Middle frontal gyrus (tissue), 1 donor: ENCODE results near the gene GALK1.
"Not testable (repeated sequence)": the region's sequence is repeated elsewhere in the genome, so short reads cannot be mapped to it uniquely, and the experiment has no call there.

ENCODE experiments used
- DNase-seq: peaks from one replicate; pipeline ENCODE4 v3.0.0-alpha.2; 2015; ENCODE audit warnings: low spot score; ENCODE audit errors: extremely low spot score

The GALK1 gene

DNA sequence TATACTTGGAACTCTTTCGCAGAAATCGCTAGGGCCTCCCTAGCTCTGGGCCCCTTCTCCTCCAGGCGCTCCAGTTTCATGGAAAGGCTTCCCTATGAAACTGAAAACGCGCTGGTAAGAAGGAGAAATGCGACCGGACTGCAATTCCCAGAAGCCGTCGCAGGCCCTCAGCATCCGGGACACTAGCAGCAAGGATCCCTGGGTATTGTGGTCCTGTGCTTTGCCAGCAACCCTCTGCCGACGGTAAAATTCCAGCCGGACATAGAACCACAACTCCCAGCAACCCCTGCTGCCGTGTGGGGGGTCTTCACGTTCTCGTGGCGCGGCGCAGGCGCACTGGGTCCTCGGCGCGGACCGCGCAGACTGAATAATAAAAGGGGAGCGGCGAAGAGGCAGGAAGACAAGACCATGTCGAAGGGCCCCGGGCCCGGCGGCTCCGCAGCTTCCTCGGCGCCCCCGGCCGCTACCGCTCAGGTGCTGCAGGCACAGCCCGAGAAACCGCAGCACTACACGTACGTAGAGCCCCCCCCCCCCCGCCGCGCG, 19.6 kb upstream of the GALK1 start, which contains the start of gene UNK:
TSS of gene UNK (plus strand) at position 334 of the 543 bp plus-strand sequence. CDS start at position 409, 75 bp downstream.
- peak; percentile 97 for DNase-seq

DNA sequence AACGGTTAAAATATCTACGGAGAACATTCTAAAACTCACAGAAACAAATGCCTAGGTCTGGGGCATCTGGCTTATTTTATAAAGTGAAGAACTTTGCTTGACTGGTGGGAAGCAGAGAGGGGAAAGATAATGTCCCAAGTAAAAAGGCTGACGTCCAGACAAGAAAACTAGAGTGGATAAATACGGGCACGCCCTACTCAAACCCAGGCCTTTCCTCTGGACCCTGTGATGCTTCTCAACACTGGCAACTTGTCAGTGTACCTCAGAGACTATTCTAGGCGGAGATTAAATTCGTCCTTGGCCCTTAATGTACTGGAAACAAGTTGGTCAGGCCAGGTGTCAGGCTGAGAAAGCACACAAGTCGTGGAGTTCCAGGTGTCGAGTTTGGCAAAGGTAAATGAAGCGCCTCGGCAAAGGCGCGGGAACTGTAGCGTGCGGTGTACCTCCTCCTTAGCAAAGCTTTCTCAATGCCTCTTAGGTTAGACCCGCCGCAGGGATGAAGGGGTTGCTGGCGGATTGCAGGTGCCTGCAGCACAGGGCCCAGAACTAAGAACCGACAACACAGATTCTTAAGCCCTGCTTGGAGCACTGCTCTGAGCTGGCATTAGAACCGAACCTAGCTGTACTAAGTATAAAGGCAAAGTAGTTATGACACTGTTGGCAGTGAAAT, 18.9 kb upstream of the GALK1 start:
- DNase-seq = no peak

DNA sequence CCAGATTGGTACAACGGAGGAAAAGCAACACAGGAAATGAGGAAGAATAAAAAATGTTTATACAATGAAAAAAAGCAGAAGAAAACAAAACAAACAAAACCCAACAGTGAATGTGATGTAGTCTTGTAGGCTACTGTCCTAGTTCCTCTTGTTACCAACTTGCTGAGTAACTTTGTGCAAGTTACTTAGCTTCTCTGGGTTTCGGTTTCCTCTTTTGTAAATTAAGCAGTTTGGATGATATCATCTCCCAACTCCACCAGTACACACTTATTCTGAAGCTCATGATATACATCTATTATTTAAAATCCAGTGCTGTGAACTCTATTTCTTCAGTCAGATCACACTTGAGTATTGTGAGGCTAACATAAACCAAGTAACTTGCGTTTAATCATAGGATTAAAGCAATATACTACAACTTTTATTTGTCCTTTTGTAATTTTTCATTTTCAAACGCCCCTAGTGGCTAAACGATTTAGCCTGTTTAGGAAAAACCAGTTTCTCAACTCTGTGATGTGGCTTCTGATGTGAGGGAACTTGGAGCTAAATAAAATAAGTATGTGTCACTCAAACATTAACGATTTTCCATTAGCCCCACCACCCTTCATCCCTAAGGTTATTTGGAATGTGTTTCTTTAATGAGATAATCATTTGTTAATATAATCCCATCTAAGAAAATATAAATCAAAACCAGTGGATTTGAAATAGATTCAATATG, 18.2 kb upstream of the GALK1 start:
- DNase-seq = no peak

DNA sequence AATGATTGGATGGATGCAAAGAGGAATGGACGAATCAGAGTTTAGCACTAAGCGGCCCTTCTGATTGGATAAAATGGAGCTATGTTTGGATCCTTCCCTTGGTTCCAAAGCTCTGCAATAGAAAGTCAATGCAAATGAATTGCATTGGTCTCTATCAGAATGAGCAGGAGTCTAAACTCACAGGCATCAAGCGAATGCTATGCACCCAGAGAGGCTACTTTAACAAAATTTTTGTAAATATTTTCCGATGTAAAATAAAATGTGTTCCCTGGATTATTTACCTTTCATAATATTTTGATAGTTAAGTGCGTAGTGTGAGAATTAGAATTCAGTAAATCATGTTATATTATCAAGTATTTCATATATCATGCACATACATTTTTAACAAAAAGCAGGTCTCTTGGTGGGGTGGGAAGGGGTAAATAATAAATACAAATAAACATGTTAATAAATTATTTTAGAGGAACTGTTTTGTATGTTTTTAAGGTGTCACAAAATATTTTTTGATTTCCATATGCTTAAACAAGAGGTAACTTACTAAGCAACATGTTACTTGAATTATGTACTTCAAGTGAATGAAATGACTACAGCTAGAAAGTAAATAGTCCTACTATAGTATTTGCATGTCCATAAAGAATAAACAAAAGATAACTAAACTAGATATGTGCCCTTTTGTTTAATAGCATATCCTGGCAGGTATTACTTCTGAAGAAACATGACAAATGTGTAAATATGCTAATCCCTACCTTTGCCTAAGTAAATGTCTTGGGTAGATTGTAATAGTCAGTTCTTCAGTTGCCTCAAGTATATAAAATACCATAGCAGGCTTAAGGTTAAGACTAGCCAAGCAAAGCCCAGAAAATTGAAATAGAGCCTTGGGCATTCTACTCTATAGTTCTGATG, 15.2 kb upstream of the GALK1 start:
- peak; percentile 100 for DNase-seq

DNA sequence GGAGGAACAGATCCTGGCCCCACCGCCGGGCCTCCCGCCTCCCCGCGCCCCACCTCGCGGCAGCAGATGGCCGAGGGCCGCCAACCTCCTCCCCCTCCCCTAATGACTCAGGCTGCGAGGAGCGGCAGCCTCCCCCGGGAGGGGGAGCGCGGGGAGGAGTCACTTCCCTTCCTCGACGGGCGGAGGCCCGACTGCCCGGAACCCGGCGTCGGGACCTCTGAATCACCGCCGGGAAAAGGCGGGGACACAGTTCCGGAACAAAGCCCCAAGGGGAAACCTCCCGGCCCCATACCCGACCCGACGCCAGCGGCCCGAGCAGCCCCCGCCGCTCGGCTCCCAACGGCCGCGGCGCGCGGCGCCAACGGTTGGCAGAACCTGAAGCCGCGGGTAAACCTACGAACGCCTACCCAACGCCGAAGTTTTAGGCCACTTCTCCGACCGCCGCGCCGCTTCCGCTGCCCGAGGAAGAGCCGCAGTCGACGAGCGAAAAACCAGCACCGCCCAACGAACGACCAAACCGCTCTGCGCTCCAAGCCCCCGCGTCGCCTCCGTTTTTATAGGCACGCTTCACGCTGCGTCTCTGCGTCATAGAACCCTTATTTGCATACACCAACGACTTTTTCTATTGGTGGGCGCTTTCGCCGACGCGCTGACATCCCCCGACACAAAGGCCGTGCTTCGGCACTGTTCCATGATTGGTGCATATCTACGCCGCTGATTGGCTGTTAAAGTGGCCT, 14.4 kb upstream of the GALK1 start:
- no peak for DNase-seq

DNA sequence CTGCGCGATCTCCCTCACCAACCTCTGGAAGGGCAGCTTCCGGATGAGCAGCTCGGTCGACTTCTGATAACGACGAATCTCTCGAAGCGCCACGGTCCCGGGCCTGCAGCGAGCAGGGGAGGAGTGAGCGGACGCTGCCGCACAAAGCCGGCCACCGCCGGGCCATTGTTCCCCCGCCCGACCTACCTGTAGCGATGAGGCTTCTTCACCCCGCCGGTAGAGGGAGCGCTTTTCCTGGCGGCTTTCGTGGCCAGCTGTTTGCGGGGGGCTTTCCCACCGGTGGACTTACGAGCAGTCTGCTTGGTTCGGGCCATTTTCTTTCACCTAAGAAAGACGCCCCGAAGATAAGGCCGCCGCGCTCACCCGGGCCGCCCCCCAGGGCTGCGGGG, 13.9 kb upstream of the GALK1 start:
- no peak for DNase-seq

DNA sequence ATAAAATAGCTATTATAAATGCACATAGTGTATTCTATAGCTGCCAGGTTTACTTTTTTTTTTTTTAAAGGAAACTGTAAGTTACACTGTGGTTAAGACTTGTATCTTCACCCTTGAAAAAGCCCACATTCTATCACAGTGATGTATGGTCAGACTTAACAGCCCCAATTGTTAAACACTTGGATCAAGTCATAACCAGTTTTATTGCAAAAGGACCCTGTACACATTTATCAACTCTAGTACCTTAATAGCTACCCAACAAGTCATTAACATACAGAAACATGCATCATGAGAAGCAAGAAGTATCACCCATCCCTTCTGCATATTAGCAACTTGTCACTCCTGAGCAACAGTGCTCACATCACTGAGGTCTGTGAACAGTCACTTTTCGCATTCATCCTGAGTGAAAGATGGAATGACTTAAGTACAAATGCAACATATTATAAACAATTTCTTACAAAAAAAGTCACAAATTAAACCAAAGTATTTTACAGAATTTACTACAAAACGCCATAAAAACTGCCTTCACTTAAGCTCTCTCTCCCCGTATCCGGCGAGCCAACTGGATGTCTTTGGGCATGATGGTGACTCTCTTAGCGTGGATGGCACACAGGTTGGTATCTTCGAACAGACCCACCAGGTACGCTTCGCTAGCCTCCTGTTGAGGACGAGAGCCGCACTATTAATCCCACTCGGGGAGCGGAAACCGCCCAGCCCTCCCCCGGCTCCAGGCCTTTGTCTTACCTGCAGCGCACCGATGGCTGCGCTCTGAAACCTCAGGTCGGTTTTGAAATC, 13.3 kb upstream of the GALK1 start:
- not testable (repeated sequence) for DNase-seq

DNA sequence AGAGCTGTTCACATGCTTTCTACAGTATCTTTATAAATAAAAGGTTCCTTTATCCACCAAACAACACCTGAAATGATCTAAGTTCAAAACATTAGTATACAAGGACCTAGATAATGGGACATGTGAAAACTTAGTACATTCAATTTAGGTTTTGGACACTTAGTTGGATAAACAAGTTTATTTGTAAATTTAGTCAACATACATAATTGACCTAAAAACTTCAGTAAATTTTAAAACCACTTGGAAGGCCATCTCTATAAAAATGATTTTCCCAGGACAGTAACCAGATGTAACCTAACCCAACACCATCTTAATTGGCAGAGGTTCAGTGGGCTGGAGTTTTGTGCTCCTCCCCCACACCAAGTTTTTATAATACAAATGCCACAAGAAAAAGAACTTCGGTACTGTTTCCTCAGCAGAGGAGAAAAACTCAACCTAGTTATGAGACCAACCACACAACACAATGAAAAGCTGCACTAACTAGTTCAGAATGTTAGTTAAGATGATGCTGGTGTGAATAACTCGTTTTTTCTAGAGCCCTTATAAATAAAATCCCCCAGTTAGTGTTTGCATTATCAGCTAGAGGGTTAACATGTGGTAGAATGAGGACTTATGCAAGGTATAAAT, 12.4 kb upstream of the GALK1 start:
- DNase-seq = no peak

DNA sequence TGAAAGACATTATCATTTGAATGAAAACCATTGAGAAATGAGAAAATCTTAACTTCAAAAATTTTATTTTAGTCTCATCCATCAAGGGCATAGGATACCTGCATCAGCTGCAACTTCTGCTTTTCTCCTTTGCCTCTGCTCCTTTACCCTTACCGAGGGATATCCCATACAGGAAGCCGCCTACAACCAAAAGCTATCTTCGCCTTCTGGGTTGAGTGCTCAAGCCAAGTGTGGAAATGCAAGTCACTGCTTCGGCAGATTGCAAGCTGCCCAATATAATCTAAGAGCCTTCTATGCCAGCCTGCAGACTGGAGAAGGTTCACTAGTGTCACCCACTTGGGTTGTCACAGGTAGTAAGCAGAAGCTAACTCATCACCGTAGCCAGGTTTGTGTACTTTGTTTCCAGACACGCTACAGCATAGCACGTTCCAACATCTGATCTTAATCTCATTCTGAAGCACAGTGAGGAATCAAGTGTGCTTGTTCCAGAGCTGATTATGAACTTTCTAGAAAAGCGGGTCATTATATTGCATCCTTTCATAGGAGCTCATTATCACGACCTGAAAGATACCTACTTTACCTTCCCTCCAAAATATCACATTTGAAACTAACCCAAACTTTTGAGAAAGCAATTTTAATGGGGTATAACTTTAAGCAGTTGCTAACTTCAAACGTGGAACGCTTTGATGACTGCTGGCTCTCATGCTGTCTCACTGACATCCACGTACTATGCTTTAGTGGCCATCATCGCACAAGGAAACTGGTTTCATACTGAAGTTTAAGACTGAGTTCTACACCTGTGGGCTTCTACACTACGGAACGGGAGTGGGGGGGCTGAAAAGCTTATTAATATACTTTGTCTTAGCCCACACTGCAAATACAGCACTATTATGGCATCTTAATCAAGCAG, 11.6 kb upstream of the GALK1 start:
- DNase-seq = no peak

DNA sequence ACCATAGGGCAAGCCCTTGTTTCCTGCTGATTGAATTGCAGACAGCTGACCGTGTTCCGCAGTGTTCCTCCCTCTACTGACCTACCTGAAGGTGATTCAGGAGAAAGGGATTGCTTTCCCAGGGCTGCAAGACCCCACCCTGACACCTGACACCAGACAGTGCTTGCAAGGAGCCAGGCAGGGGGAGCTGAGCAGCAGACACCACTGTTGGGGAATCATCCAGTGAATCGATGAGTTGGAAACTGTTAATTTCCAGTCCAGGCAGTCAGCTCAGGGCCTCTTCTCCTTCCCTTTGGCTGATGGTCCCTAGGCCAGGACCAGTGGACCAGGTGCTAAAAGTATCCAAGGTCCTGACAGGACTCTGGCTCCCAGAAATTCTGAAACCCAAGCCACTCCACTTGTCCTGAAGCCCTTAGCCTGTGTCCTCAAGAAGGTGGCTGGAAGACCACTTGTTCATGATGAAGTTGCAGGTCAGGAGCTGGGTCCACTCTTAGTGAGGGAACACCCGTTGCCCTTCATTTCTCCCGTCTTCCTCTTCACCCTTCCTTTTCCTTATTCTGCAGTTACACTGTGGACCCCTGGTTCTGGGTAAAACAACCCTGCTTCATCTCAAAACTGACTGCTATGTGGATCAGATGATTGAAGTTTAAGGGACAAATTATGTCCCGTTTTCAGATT, 10.1 kb upstream of the GALK1 start:
- DNase-seq = no peak

DNA sequence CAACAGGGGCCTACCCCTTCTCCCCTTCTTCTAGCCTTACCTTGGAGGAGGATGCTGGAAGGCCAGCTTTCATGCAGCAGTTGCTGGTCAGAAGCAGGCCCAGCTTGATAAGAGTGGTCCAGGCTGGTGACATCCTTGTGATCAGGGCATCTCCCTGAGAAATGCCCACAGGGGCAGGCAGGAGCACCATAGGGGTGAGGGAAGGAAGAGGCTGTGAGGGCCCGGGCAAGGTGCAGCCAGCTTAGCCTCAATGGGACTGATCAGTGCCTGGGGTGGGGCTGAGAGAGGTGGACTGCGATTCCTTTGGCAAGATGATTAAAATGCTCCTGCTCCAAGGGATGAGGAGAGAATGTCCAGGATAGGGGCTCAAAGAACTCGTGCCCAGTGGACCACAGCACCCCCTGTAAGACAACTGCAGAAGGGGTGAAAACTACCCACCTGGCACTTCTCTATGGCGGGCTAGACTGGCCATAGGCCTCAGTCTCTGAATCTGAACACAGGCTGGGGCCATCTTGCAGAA, 9.5 kb upstream of the GALK1 start:
- DNase-seq = no peak

DNA sequence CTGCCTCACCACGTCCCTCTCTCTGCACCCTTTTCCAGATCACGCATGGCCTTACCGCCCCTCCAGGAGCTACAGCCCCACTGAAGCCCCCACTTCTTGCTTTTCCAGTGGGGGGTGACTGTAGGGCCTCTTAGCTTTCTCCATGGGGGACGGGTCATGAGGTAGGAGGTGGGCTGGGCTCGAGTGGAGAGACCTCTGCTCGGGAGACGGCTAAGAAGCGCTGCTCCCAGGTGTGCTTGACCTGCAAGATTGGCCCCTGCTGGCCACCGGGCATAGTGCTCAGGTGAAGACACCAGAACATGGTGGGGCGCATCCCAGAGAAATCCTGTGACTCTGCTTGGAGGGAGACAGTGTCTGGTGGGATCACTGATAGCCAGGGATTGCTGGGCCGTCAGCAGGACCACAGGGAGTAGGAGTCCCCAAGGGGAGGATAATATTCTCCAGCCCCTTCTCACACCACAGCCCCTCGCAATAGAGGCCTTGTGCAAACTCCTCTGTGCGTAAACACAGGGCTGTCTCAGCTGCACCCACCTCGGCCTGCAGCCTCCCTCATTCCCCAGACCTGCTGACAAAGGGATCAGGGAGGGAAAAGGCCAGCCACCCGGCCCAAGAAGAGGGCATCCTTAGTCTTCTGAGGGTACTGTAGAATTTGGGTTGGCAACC, 8.9 kb upstream of the GALK1 start:
- no peak for DNase-seq

DNA sequence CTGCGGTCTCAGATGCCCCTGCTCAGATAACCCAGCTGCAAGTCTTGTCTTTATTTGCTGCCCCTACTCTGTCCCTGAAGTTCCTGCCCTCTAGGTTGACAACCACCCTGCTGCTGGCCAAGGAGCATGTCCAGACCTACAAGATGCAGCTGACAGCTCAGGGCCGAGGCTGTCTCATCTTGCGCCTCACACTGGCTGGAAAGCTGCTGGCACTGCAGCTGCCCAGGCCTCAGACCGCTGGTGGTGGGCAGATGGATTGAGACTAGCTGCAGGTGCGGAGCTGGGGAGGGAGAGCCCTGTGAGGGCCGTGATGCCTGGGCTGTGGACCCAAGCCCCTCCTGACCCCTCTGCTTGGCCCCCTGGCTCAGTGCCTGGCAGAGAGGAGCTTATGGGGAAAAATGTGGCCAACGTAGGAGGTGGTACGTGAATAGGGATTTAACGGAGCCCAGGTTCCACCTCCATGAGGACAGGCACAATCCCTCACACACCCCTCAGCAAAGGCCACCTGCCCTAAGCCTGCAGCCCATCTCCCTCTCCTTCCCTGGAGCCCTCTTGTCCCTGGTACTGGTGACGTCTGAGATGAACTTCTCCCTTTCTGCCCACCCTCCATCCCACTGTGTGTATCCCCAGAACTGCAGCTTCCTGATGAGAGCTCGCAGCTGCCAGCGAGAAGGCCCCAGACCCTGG, 8.3 kb upstream of the GALK1 start:
- no peak for DNase-seq

DNA sequence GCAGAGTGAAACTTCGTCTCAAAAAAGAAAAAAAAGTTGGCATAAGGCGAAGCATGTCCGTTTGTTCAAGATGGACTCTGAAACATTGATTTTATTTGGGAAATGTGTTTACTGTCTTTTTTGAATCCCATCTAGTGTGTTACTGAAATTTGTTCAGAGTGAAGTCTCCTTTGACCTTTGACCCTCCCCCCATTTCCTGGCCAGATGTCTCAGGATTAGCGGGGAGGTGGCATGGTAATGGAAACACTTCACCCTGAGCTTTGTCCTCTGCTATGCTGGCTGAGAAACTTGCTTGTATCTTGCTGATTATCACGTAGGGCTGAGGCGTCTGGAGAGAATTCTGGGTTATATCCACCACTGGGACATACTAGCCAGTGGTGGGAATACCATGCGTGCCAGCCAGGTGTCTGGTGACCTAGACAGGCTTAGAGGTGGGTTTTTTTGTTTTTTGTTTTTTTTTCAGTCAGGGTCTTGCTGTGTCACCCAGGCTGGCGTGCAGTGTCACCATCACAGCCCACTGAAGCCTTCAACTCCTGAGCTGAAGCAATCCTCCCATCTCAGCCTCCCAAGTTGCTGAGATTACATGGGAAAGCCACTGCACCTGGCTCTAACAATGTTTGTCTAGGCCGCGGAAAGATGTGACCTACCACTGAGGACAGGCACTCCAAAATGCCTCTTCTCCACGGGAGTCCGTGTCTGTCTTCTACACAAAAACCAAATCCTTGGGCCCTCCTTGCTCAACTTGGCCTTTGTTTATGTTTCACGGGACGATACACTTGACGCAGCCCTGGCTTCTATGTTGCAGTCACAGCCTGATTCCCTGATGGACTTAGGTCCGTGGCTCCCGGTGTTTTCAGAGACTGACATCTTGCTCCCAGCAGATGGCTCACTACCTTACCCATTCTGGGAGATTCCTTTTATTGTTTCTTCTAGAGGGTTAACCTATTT, 6.6 kb upstream of the GALK1 start:
- no peak for DNase-seq

DNA sequence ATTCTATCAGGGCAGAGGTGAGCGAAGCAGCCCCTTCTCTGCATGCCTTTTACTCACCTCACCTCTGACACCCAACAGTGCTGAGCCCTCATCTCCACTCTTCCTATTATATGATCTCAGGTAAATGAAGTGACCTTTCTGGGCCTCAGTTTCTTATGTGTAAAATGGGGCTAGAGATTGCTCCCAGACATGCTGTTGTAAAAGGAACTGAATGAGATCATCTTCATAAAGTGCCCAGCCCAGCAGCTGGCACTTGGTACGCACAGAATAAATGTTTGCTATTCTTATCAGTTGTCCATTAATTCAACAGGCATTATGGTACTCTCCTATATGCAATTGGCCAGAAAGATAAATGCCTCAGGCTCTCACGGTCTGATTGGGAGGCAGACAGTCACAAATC, 4.5 kb upstream of the GALK1 start:
- DNase-seq = no peak

DNA sequence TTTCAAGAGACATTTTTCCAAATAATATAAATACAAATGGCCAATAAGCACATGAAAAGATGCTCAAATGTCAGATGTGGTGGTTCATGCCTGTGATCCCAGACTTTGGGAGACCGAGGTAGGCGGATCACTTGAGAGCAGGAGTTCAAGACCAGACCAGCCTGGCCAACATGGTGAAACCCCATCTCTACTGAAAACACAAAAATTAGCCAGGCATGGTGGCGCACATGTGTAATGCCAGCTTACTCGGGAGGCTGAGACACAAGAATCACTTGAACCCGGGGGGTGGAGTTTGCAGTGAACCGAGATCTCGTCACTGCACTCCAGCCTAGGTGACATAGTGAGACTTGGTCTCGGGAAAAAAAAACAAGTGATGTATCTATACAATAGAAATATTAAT, 2.9 kb upstream of the GALK1 start:
- DNase-seq = no peak
